Ovary (tissue), 3 donors: ENCODE data around the gene SLC30A2.

Source experiments
- CTCF ChIP-seq, 3 donors: fragments of 450-650 bp in 2 of 3; fragments of 200-600 bp in 1 of 3; IDR thresholded peaks; one replicate each; pipeline versions ENCODE4 v1.5.1 to v1.8.0; 2016 to 2022; ENCODE audit warnings: antibody characterized with exemption in 3 of 3, mild to moderate bottlenecking in 1 of 3
- POLR2A ChIP-seq: fragments of 450-650 bp; IDR thresholded peaks from one replicate; pipeline ENCODE4 v1.6.1; 2017; ENCODE audit warnings: antibody characterized with exemption, mild to moderate bottlenecking, moderate library complexity
- donor health status: DM: no; HTN: no; CAD: no.

- TF ChIP-seq CTCF (IDR thresholded peaks at IDR 0.05) (no peak), POLR2A (no peak)
Measured at GRCh38 chr1:26055041-26055440, 9.1 kb upstream of the SLC30A2 start.
